GM19324 (cell line): ENCODE data around the gene GAA.

Source experiments
- ATAC-seq: cut with Tn5 transposase; IDR thresholded peaks from one replicate; pipeline ENCODE4 v1.9.1; 2021; ENCODE audit warnings: mild to moderate bottlenecking, moderate library complexity; ENCODE audit not compliant: unreplicated experiment, low FRiP score

Gene GAA

GRCh38 chr17:80101011-80101945, at the start of gene GAA:
GAA (plus strand) TSS chr17:80101581; CDS start chr17:80104587, 3,006 bp downstream.
- ATAC-seq = peak; percentile 85

- no peak for ATAC-seq
Measured at GRCh38 chr17:80051681-80052080, 49.7 kb upstream of the GAA start.

GRCh38 chr17:80053102-80053501, 48.3 kb upstream of the GAA start:
- ATAC-seq = no peak

- no peak for ATAC-seq
Measured at GRCh38 chr17:80055597-80055996, 45.8 kb upstream of the GAA start.

- no peak for ATAC-seq
Measured at GRCh38 chr17:80058311-80058955, 42.9 kb upstream of the GAA start.

GRCh38 chr17:80060644-80061043, 40.7 kb upstream of the GAA start:
- no peak for ATAC-seq

GRCh38 chr17:80061421-80061820, 40.0 kb upstream of the GAA start:
- no peak for ATAC-seq

GRCh38 chr17:80063830-80064585, 37.4 kb upstream of the GAA start:
- ATAC-seq = no peak

GRCh38 chr17:80064696-80065095, 36.7 kb upstream of the GAA start:
- no peak for ATAC-seq

GRCh38 chr17:80065478-80066170, 35.8 kb upstream of the GAA start:
- no peak for ATAC-seq

GRCh38 chr17:80067393-80067986, 33.9 kb upstream of the GAA start:
- no peak for ATAC-seq

- no peak for ATAC-seq
Measured at GRCh38 chr17:80068301-80069222, 32.8 kb upstream of the GAA start.

GRCh38 chr17:80070375-80071115, 30.8 kb upstream of the GAA start:
- ATAC-seq = no peak

GRCh38 chr17:80071116-80071841, 30.1 kb upstream of the GAA start:
- no peak for ATAC-seq

- no peak for ATAC-seq
Measured at GRCh38 chr17:80072410-80072809, 29.0 kb upstream of the GAA start.

GRCh38 chr17:80080081-80080480, 21.3 kb upstream of the GAA start:
- no peak for ATAC-seq

GRCh38 chr17:80081596-80081995, 19.8 kb upstream of the GAA start:
- no peak for ATAC-seq
